Vagina (tissue), 2 donors: ENCODE measurements around the gene ADAMTS13. TPM values are rescaled to one million over a fixed set of nuclear protein-coding genes. Genes with fewer than 3 reads are reported as not detected.

Experiments used
- DNase-seq, 2 donors: peaks; one replicate each; pipeline ENCODE4 v3.0.0-alpha.2; 2017; ENCODE audit errors: extremely low spot score in 2 of 2
- H3K27ac ChIP-seq: fragments of 200-600 bp; sonication (generic); one replicate; pipeline ENCODE4 v1.5.1; 2019
- H3K27me3 ChIP-seq: fragments of 200-600 bp; sonication (generic); one replicate; pipeline ENCODE4 v1.5.1; 2019
- H3K36me3 ChIP-seq, 2 donors: fragments of 200-600 bp; sonication (generic); one replicate each; pipeline ENCODE4 v1.5.1; 2017 to 2019
- H3K4me1 ChIP-seq: fragments of 200-600 bp; sonication (generic); one replicate; pipeline ENCODE4 v1.5.1; 2019
- H3K4me3 ChIP-seq, 2 donors: fragments of 200-600 bp; sonication (generic); 1 replicate in 1 of 2; 2 replicates in 1 of 2; pipeline ENCODE4 v1.5.1; 2016 to 2019
- H3K9me3 ChIP-seq: fragments of 200-600 bp; sonication (generic); one replicate; pipeline ENCODE4 v1.5.1; 2019
- CTCF ChIP-seq, 3 experiments: fragments of 450-650 bp in 2 of 3; fragments of 200-600 bp in 1 of 3; sonication (generic) in 1 of 3; IDR thresholded peaks; one replicate each; pipeline ENCODE4 v1.5.1; 2017 to 2019; ENCODE audit warnings: antibody characterized with exemption in 3 of 3, mild to moderate bottlenecking in 2 of 3, moderate library complexity in 2 of 3
- POLR2A ChIP-seq, 2 donors: fragments of 450-650 bp; IDR thresholded peaks; one replicate each; pipeline ENCODE4 v1.6.1; 2017; ENCODE audit warnings: antibody characterized with exemption in 2 of 2, mild to moderate bottlenecking in 2 of 2, moderate library complexity in 2 of 2
- POLR2AphosphoS5 ChIP-seq, 2 donors: sonication (generic); formaldehyde crosslinking; IDR thresholded peaks; one replicate each; pipeline ENCODE4 v1.9.0; 2017; ENCODE audit warnings: antibody characterized with exemption in 2 of 2, mild to moderate bottlenecking in 2 of 2, low read depth in 1 of 2; ENCODE audit not compliant: insufficient read depth in 1 of 2
- intact Hi-C: fragments of 100-400 bp; cut with DNase I; formaldehyde crosslinking; loops from one replicate; pipeline ENCODE4 v1.15.1; 2023
- total RNA-seq: library from RNA; depleted of rRNA; stranded (reverse); fragments of >200 nt; gene quantifications from one replicate; pipeline ENCODE4 v1.2.3, GENCODE V29; 2016

Gene ADAMTS13
- total RNA-seq, 1 donor from 2014 or later = 2.0 TPM

- TF ChIP-seq POLR2A (IDR thresholded peaks at IDR 0.05) (no peak), CTCF (IDR thresholded peaks at IDR 0.05) (no peak)
- Histone ChIP-seq H3K4me1 (peaks cover 8% of the 10 kb centered on the region), H3K27me3 (no peaks in the 10 kb centered on the region)
Measured at GRCh38 chr9:133425049-133425632, 3.0 kb downstream of the ADAMTS13 start.

GRCh38 chr9:133426011-133426410 is 3.8 kb downstream of the ADAMTS13 start:
- no peak overlapping the region for H3K27ac ChIP-seq
- intact Hi-C loops = no loop called here
- no peak for DNase-seq
- H3K4me3 ChIP-seq = no peak overlapping the region
- peaks cover 8% of the 10 kb centered on the region for H3K4me1 ChIP-seq
- H3K27me3 ChIP-seq = no peaks in the 10 kb centered on the region
- no peaks in the 10 kb centered on the region for H3K9me3 ChIP-seq
- no peaks in the 10 kb centered on the region for H3K36me3 ChIP-seq
- TF ChIP-seq POLR2AphosphoS5 (IDR thresholded peaks at IDR 0.05; ENCODE audit: insufficient read depth in 1 of 2, low read depth in 1 of 2) (no peak), CTCF (IDR thresholded peaks at IDR 0.05) (no peak), POLR2A (IDR thresholded peaks at IDR 0.05) (no peak)

More at GRCh38 chr9:133425049-133425632, 3.0 kb downstream of the ADAMTS13 start:
- H3K27ac ChIP-seq = no peak overlapping the region
- H3K4me3 ChIP-seq = no peak overlapping the region
- intact Hi-C loops = no loop called here
- no peaks in the 10 kb centered on the region for H3K36me3 ChIP-seq
- no peak for DNase-seq
- H3K9me3 ChIP-seq = no peaks in the 10 kb centered on the region

GRCh38 chr9:133427658-133428348 is 5.6 kb downstream of the ADAMTS13 start:
- H3K27me3 ChIP-seq = no peaks in the 10 kb centered on the region
- peaks cover 8% of the 10 kb centered on the region for H3K4me1 ChIP-seq
- intact Hi-C loops = no loop called here
- H3K4me3 ChIP-seq = peak overlapping the region in 1 of 2 donors; percentile 40
- no peaks in the 10 kb centered on the region for H3K36me3 ChIP-seq
- no peak for DNase-seq
- TF ChIP-seq POLR2AphosphoS5 (IDR thresholded peaks at IDR 0.05; ENCODE audit: insufficient read depth in 1 of 2, low read depth in 1 of 2) (no peak), POLR2A (IDR thresholded peaks at IDR 0.05) (no peak), CTCF (IDR thresholded peaks at IDR 0.05) (no peak)
- H3K9me3 ChIP-seq = no peaks in the 10 kb centered on the region
- no peak overlapping the region for H3K27ac ChIP-seq

- intact Hi-C loops = no loop called here
- Histone ChIP-seq H3K4me1 (peaks cover 8% of the 10 kb centered on the region), H3K27me3 (no peaks in the 10 kb centered on the region), H3K9me3 (no peaks in the 10 kb centered on the region), H3K27ac (no peak overlapping the region), H3K4me3 (peak overlapping the region; percentile 25 to 40), H3K36me3 (no peaks in the 10 kb centered on the region)
- TF ChIP-seq POLR2AphosphoS5 (IDR thresholded peaks at IDR 0.05; ENCODE audit: insufficient read depth in 1 of 2, low read depth in 1 of 2) (no peak), CTCF (IDR thresholded peaks at IDR 0.05) (no peak), POLR2A (IDR thresholded peaks at IDR 0.05) (no peak)
- DNase-seq = no peak
Measured at GRCh38 chr9:133428617-133429101, 6.5 kb downstream of the ADAMTS13 start.

GRCh38 chr9:133429214-133429613 is 7.0 kb downstream of the ADAMTS13 start:
- intact Hi-C loops = no loop called here
- Histone ChIP-seq H3K36me3 (no peaks in the 10 kb centered on the region), H3K27me3 (no peaks in the 10 kb centered on the region), H3K4me1 (peaks cover 8% of the 10 kb centered on the region), H3K9me3 (no peaks in the 10 kb centered on the region), H3K4me3 (peak overlapping the region; percentile 25 to 40), H3K27ac (no peak overlapping the region)
- TF ChIP-seq POLR2A (IDR thresholded peaks at IDR 0.05) = no peak
- TF ChIP-seq CTCF (IDR thresholded peaks at IDR 0.05) = no peak
- no peak for TF ChIP-seq POLR2AphosphoS5 (IDR thresholded peaks at IDR 0.05; ENCODE audit: insufficient read depth in 1 of 2, low read depth in 1 of 2)
- no peak for DNase-seq
